Activated naive CD8-positive, alpha-beta T cell treated with anti-CD3 and anti-CD28 coated beads, Interleukin-2, amount 50 U/mL, for 24 hours (primary cell): Measurements from ENCODE around the gene C12orf57.
A peak's percentile ranks its signal among the peaks of the same experiment; 100 is the strongest.

Experiments
- ATAC-seq: fragments of 150-1000 bp; cut with Tn5 transposase; one replicate; pipeline ENCODE4 v1.10.0; 2021
- DNase-seq: peaks from one replicate; pipeline ENCODE4 v3.0.0; 2021
- H3K27ac Mint-ChIP-seq: one replicate; pipeline ENCODE4 v1.8.0; 2021; ENCODE audit warnings: mild to moderate bottlenecking, mixed read lengths
- H3K27me3 Mint-ChIP-seq: one replicate; pipeline ENCODE4 v1.8.0; 2021; ENCODE audit warnings: mixed read lengths
- H3K36me3 Mint-ChIP-seq: one replicate; pipeline ENCODE4 v1.8.0; 2021; ENCODE audit warnings: low read depth, mixed read lengths
- H3K4me1 Mint-ChIP-seq: one replicate; pipeline ENCODE4 v1.8.0; 2021; ENCODE audit warnings: mixed read lengths
- H3K4me3 Mint-ChIP-seq: one replicate; pipeline ENCODE4 v1.8.0; 2021; ENCODE audit warnings: mild to moderate bottlenecking, moderate library complexity, mixed read lengths
- H3K9me3 Mint-ChIP-seq: one replicate; pipeline ENCODE4 v1.8.0; 2021; ENCODE audit warnings: mixed read lengths

C12orf57 gene

GRCh38 chr12:6951551-6952120, 7.8 kb downstream of the C12orf57 start:
- Mint-ChIP-seq H3K4me3 (peak overlapping the region; percentile 93), H3K36me3 (peaks cover 47% of the 10 kb centered on the region), H3K27me3 (peaks cover 5% of the 10 kb centered on the region), H3K9me3 (no peaks in the 10 kb centered on the region), H3K27ac (peak overlapping the region; percentile 99), H3K4me1 (peaks cover 78% of the 10 kb centered on the region)
- no peak for DNase-seq
- no peak for ATAC-seq

- Mint-ChIP-seq H3K9me3 (no peaks in the 10 kb centered on the region), H3K27me3 (peaks cover 5% of the 10 kb centered on the region), H3K4me3 (peak overlapping the region; percentile 93), H3K4me1 (peaks cover 78% of the 10 kb centered on the region), H3K27ac (peak overlapping the region; percentile 99), H3K36me3 (peaks cover 53% of the 10 kb centered on the region)
- DNase-seq: peak; percentile 41
- no peak for ATAC-seq
Measured at GRCh38 chr12:6952121-6952862, 8.5 kb downstream of the C12orf57 start.

GRCh38 chr12:6952863-6953441, 9.1 kb downstream of the C12orf57 start:
- ATAC-seq (no peak), DNase-seq (peak; percentile 40)
- H3K4me1 Mint-ChIP-seq: peaks cover 78% of the 10 kb centered on the region
- peaks cover 5% of the 10 kb centered on the region for H3K27me3 Mint-ChIP-seq
- H3K9me3 Mint-ChIP-seq: no peaks in the 10 kb centered on the region
- peak overlapping the region; percentile 93 for H3K4me3 Mint-ChIP-seq
- H3K27ac Mint-ChIP-seq: peak overlapping the region; percentile 99
- peaks cover 60% of the 10 kb centered on the region for H3K36me3 Mint-ChIP-seq

- peaks cover 5% of the 10 kb centered on the region for H3K27me3 Mint-ChIP-seq
- peaks cover 79% of the 10 kb centered on the region for H3K4me1 Mint-ChIP-seq
- H3K9me3 Mint-ChIP-seq: no peaks in the 10 kb centered on the region
- H3K27ac Mint-ChIP-seq: peak overlapping the region; percentile 99
- ATAC-seq: peak; percentile 39
- peak; percentile 90 for DNase-seq
- peaks cover 67% of the 10 kb centered on the region for H3K36me3 Mint-ChIP-seq
- peak overlapping the region; percentile 93 for H3K4me3 Mint-ChIP-seq
Measured at GRCh38 chr12:6953442-6954315, 9.9 kb downstream of the C12orf57 start.

GRCh38 chr12:6954316-6955107, 10.7 kb downstream of the C12orf57 start:
- H3K4me3 Mint-ChIP-seq: peak overlapping the region; percentile 93
- H3K36me3 Mint-ChIP-seq: peaks cover 76% of the 10 kb centered on the region
- H3K27ac Mint-ChIP-seq: peak overlapping the region; percentile 99
- peaks cover 79% of the 10 kb centered on the region for H3K4me1 Mint-ChIP-seq
- H3K9me3 Mint-ChIP-seq: no peaks in the 10 kb centered on the region
- no peak for ATAC-seq
- H3K27me3 Mint-ChIP-seq: peaks cover 5% of the 10 kb centered on the region
- DNase-seq: peak; percentile 40

- no peaks in the 10 kb centered on the region for H3K9me3 Mint-ChIP-seq
- H3K27ac Mint-ChIP-seq: peak overlapping the region; percentile 99
- peak overlapping the region; percentile 93 for H3K4me3 Mint-ChIP-seq
- peaks cover 5% of the 10 kb centered on the region for H3K27me3 Mint-ChIP-seq
- H3K36me3 Mint-ChIP-seq: peaks cover 78% of the 10 kb centered on the region
- DNase-seq (no peak), ATAC-seq (no peak)
- peaks cover 78% of the 10 kb centered on the region for H3K4me1 Mint-ChIP-seq
Measured at GRCh38 chr12:6955108-6956020, 11.5 kb downstream of the C12orf57 start.

GRCh38 chr12:6956021-6956727, 12.4 kb downstream of the C12orf57 start:
- Mint-ChIP-seq H3K4me1 (peaks cover 79% of the 10 kb centered on the region), H3K27ac (peak overlapping the region; percentile 99), H3K4me3 (peak overlapping the region; percentile 93), H3K27me3 (peaks cover 5% of the 10 kb centered on the region), H3K36me3 (peaks cover 86% of the 10 kb centered on the region), H3K9me3 (no peaks in the 10 kb centered on the region)
- ATAC-seq (no peak), DNase-seq (peak; percentile 62)

- Mint-ChIP-seq H3K9me3 (no peaks in the 10 kb centered on the region), H3K27me3 (peaks cover 5% of the 10 kb centered on the region), H3K4me3 (peak overlapping the region; percentile 93), H3K4me1 (peaks cover 90% of the 10 kb centered on the region), H3K36me3 (peaks cover 84% of the 10 kb centered on the region), H3K27ac (peak overlapping the region; percentile 99)
- ATAC-seq (no peak), DNase-seq (no peak)
Measured at GRCh38 chr12:6957151-6957701, 13.4 kb downstream of the C12orf57 start.

- H3K27me3 Mint-ChIP-seq: peaks cover 5% of the 10 kb centered on the region
- peaks cover 77% of the 10 kb centered on the region for H3K36me3 Mint-ChIP-seq
- H3K4me3 Mint-ChIP-seq: peak overlapping the region; percentile 93
- ATAC-seq (no peak), DNase-seq (no peak)
- H3K27ac Mint-ChIP-seq: peak overlapping the region; percentile 99
- peaks cover 96% of the 10 kb centered on the region for H3K4me1 Mint-ChIP-seq
- no peaks in the 10 kb centered on the region for H3K9me3 Mint-ChIP-seq
Measured at GRCh38 chr12:6957741-6958608, 14.2 kb downstream of the C12orf57 start.

GRCh38 chr12:6958609-6959057, 14.8 kb downstream of the C12orf57 start:
- Mint-ChIP-seq H3K36me3 (peaks cover 70% of the 10 kb centered on the region), H3K4me1 (peaks cover 90% of the 10 kb centered on the region)
- no peak for ATAC-seq

GRCh38 chr12:6959058-6959804, 15.4 kb downstream of the C12orf57 start:
- Mint-ChIP-seq H3K4me1 (peaks cover 90% of the 10 kb centered on the region), H3K27me3 (no peaks in the 10 kb centered on the region), H3K9me3 (no peaks in the 10 kb centered on the region), H3K27ac (peak overlapping the region; percentile 99), H3K4me3 (peak overlapping the region; percentile 93), H3K36me3 (peaks cover 67% of the 10 kb centered on the region)
- peak; percentile 44 for ATAC-seq
- DNase-seq: peak; percentile 78

More at GRCh38 chr12:6958609-6959057, 14.8 kb downstream of the C12orf57 start:
- Mint-ChIP-seq H3K27me3 (peaks cover 5% of the 10 kb centered on the region), H3K4me3 (peak overlapping the region; percentile 93), H3K27ac (peak overlapping the region; percentile 99), H3K9me3 (no peaks in the 10 kb centered on the region)
- DNase-seq: peak; percentile 19
